GM10266 (cell line): ENCODE results near the gene COLEC11.

ENCODE experiments used
- DNase-seq: peaks from one replicate; pipeline ENCODE4 v3.0.0; 2012; ENCODE audit errors: extremely low spot score
- TF ChIP-seq, protein P1 (sequence below): IDR thresholded peaks from 2 replicates; pipeline ENCODE4 v1.5.1; 2012; ENCODE audit warnings: mild to moderate bottlenecking, low read depth; ENCODE audit not compliant: control insufficient read depth, insufficient read depth; ENCODE audit errors: missing control alignments

COLEC11 gene

DNA sequence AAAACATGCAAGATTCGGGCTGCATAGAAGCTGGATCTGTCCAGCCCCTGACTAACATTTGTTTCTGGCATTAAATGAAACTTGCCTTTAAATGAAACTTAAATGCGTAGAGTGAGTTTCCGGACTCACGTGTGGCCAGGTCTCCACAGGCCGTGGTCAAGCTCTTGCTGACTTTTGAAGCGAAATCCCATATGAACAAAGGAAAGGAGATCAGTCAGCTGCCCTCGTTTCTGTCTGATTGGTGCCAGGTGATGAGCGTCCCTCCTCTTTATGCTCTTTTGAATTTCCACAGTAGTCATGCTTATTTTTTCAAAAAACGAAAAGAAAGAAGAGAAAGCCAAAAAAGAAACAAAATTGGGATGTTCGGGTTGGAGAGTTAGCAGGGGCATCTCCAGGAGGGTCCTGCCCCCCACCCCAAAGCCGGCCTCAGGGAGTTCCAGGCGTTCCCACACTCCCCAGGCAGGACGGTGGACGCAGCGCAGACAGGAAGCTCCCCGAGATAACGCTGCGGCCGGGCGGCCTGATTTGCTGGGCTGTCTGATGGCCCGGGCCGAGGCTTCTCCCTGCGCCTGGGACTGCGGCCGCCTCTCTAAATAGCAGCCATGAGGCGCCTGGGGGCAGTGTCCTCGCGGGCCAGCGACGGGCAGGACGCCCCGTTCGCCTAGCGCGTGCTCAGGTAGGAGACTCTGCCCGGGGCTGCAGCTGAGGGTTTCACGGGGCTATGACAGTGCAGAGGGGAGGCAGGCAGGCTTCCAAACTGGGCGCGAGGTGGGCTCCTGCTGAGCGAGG is at the start of gene COLEC11:
Gene COLEC11 (plus strand): TSS at position 620 of the 789 bp plus-strand sequence. CDS start 9,229 bp downstream, outside the sequence.
- TF ChIP-seq, protein P1, sequence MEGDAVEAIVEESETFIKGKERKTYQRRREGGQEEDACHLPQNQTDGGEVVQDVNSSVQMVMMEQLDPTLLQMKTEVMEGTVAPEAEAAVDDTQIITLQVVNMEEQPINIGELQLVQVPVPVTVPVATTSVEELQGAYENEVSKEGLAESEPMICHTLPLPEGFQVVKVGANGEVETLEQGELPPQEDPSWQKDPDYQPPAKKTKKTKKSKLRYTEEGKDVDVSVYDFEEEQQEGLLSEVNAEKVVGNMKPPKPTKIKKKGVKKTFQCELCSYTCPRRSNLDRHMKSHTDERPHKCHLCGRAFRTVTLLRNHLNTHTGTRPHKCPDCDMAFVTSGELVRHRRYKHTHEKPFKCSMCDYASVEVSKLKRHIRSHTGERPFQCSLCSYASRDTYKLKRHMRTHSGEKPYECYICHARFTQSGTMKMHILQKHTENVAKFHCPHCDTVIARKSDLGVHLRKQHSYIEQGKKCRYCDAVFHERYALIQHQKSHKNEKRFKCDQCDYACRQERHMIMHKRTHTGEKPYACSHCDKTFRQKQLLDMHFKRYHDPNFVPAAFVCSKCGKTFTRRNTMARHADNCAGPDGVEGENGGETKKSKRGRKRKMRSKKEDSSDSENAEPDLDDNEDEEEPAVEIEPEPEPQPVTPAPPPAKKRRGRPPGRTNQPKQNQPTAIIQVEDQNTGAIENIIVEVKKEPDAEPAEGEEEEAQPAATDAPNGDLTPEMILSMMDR, result no peak
- DNase-seq, result no peak

DNA sequence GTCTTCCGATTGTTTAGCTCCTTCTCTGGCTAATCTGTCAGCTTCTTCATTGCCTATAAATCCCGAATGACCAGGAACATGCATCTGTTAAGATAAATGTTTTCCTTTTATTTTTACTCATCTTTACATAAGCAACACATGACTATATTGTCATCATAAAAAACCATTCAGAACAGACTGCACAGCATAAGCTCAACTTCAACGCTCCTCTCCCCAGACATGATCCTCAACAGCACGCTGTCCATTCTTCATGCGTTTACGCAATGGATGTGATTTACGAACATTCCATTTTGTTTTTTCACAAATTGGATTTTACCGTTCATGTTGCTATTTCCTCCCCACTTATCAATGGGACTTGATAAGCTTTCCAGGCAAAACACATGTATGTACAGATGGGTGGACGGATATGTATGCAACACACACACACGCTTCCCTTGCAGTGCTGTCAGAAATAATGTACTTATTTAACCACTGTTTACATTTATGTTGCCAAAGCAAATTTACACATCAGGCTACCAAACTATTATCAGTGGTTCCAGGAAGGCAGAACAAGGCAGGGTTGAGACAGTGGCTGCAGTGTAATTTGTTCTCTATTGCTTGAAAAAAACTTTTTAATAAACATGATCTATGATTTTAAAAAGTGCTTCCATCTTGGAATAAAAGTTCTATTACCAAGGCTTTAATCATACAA is 49.0 kb upstream of the COLEC11 start:
- no peak for DNase-seq
- TF ChIP-seq, protein P1, result no peak

DNA sequence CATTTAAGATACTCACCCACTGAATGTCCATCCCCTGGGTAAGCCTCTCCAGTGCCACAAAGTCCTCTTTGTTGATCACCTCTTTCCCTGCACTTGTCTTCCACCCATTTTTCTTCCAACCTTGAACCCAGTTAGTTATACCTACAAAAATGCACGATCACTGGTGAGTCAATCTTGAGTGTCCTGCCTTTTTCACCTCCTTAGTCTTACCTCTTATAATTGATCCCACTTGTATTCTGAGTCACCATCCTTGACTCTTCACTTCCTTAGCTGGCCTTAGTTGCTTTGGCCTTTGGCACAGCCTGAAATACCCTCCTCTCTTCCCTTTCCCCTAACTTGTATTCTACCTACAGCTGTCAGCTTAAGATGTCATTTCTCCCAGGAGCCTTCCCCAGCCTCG is 47.0 kb upstream of the COLEC11 start:
- TF ChIP-seq, protein P1, result no peak
- DNase-seq, result no peak

DNA sequence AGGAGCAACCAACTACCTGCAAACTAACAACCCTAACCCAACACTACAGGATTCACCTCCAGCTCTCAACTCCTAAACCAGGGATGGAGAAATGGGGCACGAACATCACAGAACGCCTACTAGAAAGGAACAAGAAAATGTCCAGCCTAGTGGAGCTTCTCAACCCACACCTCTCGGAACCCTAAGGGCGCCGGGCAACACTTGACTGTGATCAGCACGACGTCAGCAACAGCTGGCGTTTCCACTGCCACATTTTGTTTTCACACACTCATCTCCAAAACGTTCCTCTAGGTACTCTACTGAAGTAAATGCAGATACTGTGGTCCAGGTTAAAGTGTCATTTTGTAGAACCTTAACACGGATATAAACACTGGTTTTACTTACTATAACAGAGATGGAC is 41.0 kb upstream of the COLEC11 start:
- DNase-seq, result no peak
- TF ChIP-seq, protein P1, result no peak

DNA sequence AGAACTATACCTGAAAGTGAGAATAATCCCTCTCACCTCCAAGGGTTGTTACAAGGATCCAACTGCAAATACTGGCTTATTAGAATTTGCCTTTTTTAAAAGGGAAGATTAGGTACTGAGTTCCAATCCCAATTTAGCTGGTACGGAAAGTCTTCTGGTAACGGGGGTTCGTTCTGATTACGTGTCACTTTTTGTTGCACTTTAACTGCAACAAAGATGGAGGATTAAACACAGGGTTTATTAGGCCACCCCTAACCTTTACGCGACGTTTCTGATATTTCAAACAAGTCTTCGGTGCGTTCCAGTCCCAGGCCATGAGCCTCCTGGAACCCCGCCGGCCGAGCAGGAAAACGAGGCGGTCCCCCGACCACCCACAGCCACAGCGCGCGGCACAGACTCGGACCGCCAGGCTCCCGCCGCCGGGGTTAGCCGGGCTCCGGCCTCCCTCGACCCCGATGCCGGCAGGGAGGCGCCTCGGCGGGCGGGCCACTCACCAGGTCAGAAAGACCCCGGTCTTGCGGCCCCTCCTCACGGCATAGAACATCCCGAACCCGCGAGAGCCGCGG is 37.2 kb upstream of the COLEC11 start:
- TF ChIP-seq, protein P1, result no peak
- no peak for DNase-seq

DNA sequence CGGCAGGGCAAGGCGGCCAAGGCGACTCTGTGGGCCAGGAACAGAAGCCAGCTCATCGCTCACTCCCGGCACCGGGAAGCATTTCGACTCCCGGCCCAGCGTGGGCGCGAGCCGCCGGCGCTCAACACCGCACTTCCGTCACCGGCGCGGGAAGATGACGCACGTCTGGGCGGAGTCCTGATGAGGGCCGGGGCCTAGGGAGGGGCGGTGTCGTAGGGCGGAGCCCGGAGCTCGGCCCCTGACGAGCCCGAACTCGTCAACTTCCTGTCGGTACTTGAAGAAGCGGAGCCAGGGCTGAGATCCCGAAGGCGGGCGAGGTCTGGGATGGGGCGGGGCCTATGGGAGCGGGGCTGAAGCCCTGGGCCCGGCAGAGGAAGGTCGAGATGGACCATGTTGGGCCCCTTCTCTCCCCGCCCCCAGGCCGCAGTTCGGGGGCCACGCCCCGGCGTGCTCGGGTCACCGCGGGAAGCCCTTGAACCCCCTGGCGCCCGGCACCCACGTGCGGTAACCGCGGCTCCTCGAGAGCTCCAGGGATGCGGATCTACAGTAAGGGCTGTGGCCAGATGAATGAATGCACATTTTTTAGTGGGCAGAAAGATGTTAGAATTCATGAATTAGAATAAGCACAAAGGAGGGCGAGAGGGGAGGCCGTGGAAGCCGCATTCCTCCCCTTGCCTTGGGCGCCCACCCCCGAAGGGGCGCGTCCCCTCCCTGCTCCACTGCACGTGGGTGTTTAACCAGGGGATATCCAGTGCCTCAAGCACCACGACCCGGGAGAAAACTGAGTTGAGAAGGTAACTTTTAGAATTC is 36.5 kb upstream of the COLEC11 start, which contains the start of gene RNASEH1:
Gene RNASEH1 (minus strand): TSS at position 129 of the 810 bp plus-strand sequence. CDS start 73 bp downstream, at position 56.
- DNase-seq, result peak; percentile 100
- TF ChIP-seq, protein P1, result no peak
